ENCODE results near the gene USP53. TPM values are rescaled to one million over a fixed set of nuclear protein-coding genes. Genes with fewer than 3 reads are reported as not detected.

Gene USP53
- total RNA-seq, 1 experiment from 2014 or later, result 31.0 TPM

DNA sequence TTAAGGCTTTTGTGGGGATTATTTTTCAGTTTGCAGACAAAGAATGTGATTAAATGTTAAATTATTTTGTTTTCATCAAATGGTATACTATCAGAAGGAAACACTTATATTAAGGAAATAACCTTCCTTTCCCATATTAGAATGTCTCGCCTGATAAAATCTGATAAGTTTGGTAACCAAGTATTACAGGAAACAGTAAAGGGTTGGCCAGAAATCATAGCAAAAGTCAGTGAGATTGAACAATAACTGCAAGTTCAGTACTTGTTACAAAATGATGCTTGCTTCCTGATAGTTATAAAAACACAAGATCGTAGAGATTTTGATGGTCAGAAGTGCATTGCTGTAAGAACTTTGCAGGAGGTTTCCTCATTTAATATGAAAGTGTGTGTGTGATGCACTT lies 68.9 kb downstream of the USP53 start:
- CTCF ChIA-PET, result no interaction called here
- no peak overlapping the region for H3K4me3 Mint-ChIP-seq (ENCODE audit: low read depth, unreplicated experiment)
- no peaks in the 10 kb centered on the region for H3K27me3 Mint-ChIP-seq (ENCODE audit: unreplicated experiment)
- no peak overlapping the region for H3K27ac Mint-ChIP-seq (ENCODE audit: unreplicated experiment)
- no peak for DNase-seq
- intact Hi-C loops (cut with micrococcal nuclease; ENCODE audit: unreplicated experiment), result loop anchor here (10.0 kb wide), 1 partner anchor 67 kb away; the partner anchor contains the start of gene USP53
- peaks cover 11% of the 10 kb centered on the region for H3K36me3 Mint-ChIP-seq (ENCODE audit: insufficient read depth, unreplicated experiment)
- TF ChIP-seq, protein P1, sequence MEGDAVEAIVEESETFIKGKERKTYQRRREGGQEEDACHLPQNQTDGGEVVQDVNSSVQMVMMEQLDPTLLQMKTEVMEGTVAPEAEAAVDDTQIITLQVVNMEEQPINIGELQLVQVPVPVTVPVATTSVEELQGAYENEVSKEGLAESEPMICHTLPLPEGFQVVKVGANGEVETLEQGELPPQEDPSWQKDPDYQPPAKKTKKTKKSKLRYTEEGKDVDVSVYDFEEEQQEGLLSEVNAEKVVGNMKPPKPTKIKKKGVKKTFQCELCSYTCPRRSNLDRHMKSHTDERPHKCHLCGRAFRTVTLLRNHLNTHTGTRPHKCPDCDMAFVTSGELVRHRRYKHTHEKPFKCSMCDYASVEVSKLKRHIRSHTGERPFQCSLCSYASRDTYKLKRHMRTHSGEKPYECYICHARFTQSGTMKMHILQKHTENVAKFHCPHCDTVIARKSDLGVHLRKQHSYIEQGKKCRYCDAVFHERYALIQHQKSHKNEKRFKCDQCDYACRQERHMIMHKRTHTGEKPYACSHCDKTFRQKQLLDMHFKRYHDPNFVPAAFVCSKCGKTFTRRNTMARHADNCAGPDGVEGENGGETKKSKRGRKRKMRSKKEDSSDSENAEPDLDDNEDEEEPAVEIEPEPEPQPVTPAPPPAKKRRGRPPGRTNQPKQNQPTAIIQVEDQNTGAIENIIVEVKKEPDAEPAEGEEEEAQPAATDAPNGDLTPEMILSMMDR (IDR thresholded peaks at IDR 0.05; ENCODE audit: unreplicated experiment), result no peak
- H3K9me3 Mint-ChIP-seq (ENCODE audit: low read depth, unreplicated experiment), result no peaks in the 10 kb centered on the region
- BruUV-seq (replicated peaks), result no TSS peak
- H3K4me1 Mint-ChIP-seq (ENCODE audit: low read depth, unreplicated experiment), result peaks cover 31% of the 10 kb centered on the region

GRCh38 chr4:119284876-119285780 lies 72.6 kb downstream of the USP53 start:
- DNase-seq, result no peak
- Mint-ChIP-seq H3K9me3 (ENCODE audit: low read depth, unreplicated experiment) (no peaks in the 10 kb centered on the region), H3K27ac (ENCODE audit: unreplicated experiment) (no peak overlapping the region), H3K27me3 (ENCODE audit: unreplicated experiment) (no peaks in the 10 kb centered on the region), H3K36me3 (ENCODE audit: insufficient read depth, unreplicated experiment) (peaks cover 13% of the 10 kb centered on the region), H3K4me1 (ENCODE audit: low read depth, unreplicated experiment) (peaks cover 31% of the 10 kb centered on the region), H3K4me3 (ENCODE audit: low read depth, unreplicated experiment) (no peak overlapping the region)
- no TSS peak for BruUV-seq (replicated peaks)
- intact Hi-C loops (cut with micrococcal nuclease; ENCODE audit: unreplicated experiment), result loop anchor here (10.0 kb wide), 1 partner anchor 70 kb away; the partner anchor contains the start of gene USP53
- TF ChIP-seq, protein P1 (IDR thresholded peaks at IDR 0.05; ENCODE audit: unreplicated experiment), result no peak
- CTCF ChIA-PET, result no interaction called here

DNA sequence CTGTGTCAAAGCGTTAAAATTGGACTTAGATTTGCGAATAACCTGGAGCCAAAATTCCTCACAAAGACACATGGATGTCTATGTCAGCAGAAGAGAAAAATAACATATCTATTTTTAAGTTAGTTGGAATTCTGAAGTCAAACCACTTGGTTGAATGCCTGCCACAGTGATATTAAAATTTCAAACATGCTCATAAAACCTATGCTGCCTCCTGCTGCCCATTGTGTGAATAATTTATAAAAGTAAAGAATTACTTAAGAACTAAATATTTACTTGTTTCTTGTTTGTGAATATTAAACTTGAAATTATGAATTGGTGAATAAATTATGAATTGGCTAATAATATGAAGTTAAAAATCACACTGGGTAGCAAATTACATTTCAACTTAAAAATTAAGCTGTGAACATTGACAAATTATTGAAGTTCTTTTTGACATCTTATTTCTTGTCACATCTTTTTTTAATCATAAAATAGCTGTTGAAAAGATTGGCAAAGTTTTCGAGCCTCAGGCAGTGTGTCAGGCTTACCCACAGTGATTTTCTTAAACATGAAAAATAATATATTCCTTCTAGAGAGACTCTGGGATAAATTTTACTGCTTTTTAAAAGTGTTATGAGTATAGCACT lies 74.0 kb downstream of the USP53 start:
- no peaks in the 10 kb centered on the region for H3K9me3 Mint-ChIP-seq (ENCODE audit: low read depth, unreplicated experiment)
- no peak overlapping the region for H3K27ac Mint-ChIP-seq (ENCODE audit: unreplicated experiment)
- H3K4me3 Mint-ChIP-seq (ENCODE audit: low read depth, unreplicated experiment), result no peak overlapping the region
- CTCF ChIA-PET, result no interaction called here
- peak; percentile 10 for DNase-seq
- H3K4me1 Mint-ChIP-seq (ENCODE audit: low read depth, unreplicated experiment), result peaks cover 23% of the 10 kb centered on the region
- no TSS peak for BruUV-seq (replicated peaks)
- peaks cover 10% of the 10 kb centered on the region for H3K36me3 Mint-ChIP-seq (ENCODE audit: insufficient read depth, unreplicated experiment)
- intact Hi-C loops (cut with micrococcal nuclease; ENCODE audit: unreplicated experiment), result loop anchor here (1.0 to 10.0 kb wide), 4 partner anchors 72 to 304 kb away; partner anchors contain the start of gene USP53
- no peaks in the 10 kb centered on the region for H3K27me3 Mint-ChIP-seq (ENCODE audit: unreplicated experiment)
- TF ChIP-seq, protein P1 (IDR thresholded peaks at IDR 0.05; ENCODE audit: unreplicated experiment), result no peak

DNA sequence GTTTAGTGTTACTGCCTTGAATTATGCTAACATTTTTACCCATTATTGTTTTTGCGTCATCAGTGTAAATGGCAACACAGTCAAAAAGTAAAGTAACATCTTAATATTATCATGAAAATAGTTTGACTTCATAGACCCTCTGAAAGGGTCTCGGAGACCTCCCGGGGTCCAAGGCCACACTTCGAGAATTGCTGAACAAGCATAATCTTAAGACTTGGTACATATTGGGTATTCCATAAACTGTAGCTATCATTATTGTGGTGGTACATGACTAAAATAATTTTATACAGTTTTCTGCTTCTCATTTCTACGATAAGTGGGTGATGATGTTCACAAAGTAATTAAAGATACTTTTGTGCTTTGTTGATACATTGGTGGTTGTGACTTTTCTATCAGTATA lies 76.8 kb downstream of the USP53 start:
- TF ChIP-seq, protein P1 (IDR thresholded peaks at IDR 0.05; ENCODE audit: unreplicated experiment), result no peak
- Mint-ChIP-seq H3K27ac (ENCODE audit: unreplicated experiment) (no peak overlapping the region), H3K36me3 (ENCODE audit: insufficient read depth, unreplicated experiment) (peaks cover 15% of the 10 kb centered on the region), H3K9me3 (ENCODE audit: low read depth, unreplicated experiment) (no peaks in the 10 kb centered on the region), H3K4me1 (ENCODE audit: low read depth, unreplicated experiment) (peaks cover 9% of the 10 kb centered on the region), H3K4me3 (ENCODE audit: low read depth, unreplicated experiment) (no peak overlapping the region), H3K27me3 (ENCODE audit: unreplicated experiment) (no peaks in the 10 kb centered on the region)
- intact Hi-C loops (cut with micrococcal nuclease; ENCODE audit: unreplicated experiment), result loop anchor here (10.0 kb wide), 1 partner anchor 75 kb away; the partner anchor contains the start of gene USP53
- BruUV-seq (replicated peaks), result no TSS peak
- CTCF ChIA-PET, result no interaction called here
- no peak for DNase-seq
